Naive B cell (primary cell): ENCODE data around the gene OSBPL6. TPM values are rescaled to one million over a fixed set of nuclear protein-coding genes. Genes with fewer than 3 reads are reported as not detected.
"Not testable (repeated sequence)": the region's sequence is repeated elsewhere in the genome, so short reads cannot be mapped to it uniquely, and the experiment has no call there.

Source experiments
- ATAC-seq, 2 donors: fragments of 150-1000 bp; cut with Tn5 transposase; 2 replicates each; pipeline ENCODE4 v1.10.0; 2021; ENCODE audit warnings: low read depth in 2 of 2, mild to moderate bottlenecking in 2 of 2, moderate library complexity in 2 of 2
- DNase-seq: peaks from one replicate; pipeline ENCODE4 v3.0.0; 2022
- H3K27ac Mint-ChIP-seq, 6 donors: one replicate each; pipeline ENCODE4 v1.8.0; 2020 to 2022; ENCODE audit warnings: mild to moderate bottlenecking in 6 of 6, mixed read lengths in 6 of 6, moderate library complexity in 5 of 6, inconsistent platforms in 2 of 6
- H3K27me3 Mint-ChIP-seq, 3 donors: one replicate each; pipeline ENCODE4 v1.8.0; 2021 to 2022; ENCODE audit warnings: mixed read lengths in 3 of 3, mild to moderate bottlenecking in 1 of 3
- H3K36me3 Mint-ChIP-seq, 2 donors: one replicate each; pipeline ENCODE4 v1.8.0; 2020 to 2022; ENCODE audit warnings: mixed read lengths in 2 of 2, inconsistent platforms in 1 of 2, mild to moderate bottlenecking in 1 of 2
- H3K4me1 Mint-ChIP-seq, 3 donors: one replicate each; pipeline ENCODE4 v1.8.0; 2020 to 2022; ENCODE audit warnings: mixed read lengths in 3 of 3, inconsistent platforms in 1 of 3, mild to moderate bottlenecking in 1 of 3, moderate library complexity in 1 of 3
- H3K4me3 Mint-ChIP-seq, 8 donors: one replicate each; pipeline ENCODE4 v1.8.0; 2020 to 2022; ENCODE audit warnings: mild to moderate bottlenecking in 8 of 8, mixed read lengths in 8 of 8, moderate library complexity in 8 of 8, inconsistent platforms in 2 of 8
- H3K9me3 Mint-ChIP-seq, 7 donors: one replicate each; pipeline ENCODE4 v1.8.0; 2020 to 2022; ENCODE audit warnings: mixed read lengths in 7 of 7, mild to moderate bottlenecking in 5 of 7, inconsistent platforms in 2 of 7, moderate library complexity in 1 of 7
- polyA plus RNA-seq, 6 donors: library from polyadenylated mRNA; unstranded; fragments of 300-500 nt; fragmentation: Illumina TruSeq; gene quantifications; one replicate each; pipeline ENCODE4 v1.2.3, GENCODE V29; 2021; ENCODE audit warnings: low read depth in 6 of 6

Gene OSBPL6
- polyA plus RNA-seq, 6 donors from 2014 or later: not detected

- no peak overlapping the region for H3K4me3 Mint-ChIP-seq
- ATAC-seq: no peak
- no peaks in the 10 kb centered on the region for H3K4me1 Mint-ChIP-seq
- peaks cover 0 to 12% (median 1%) of the 10 kb centered on the region in 3 donors for H3K27me3 Mint-ChIP-seq
- DNase-seq: no peak
- H3K36me3 Mint-ChIP-seq: no peaks in the 10 kb centered on the region
- H3K9me3 Mint-ChIP-seq: no peaks in the 10 kb centered on the region
- no peak overlapping the region for H3K27ac Mint-ChIP-seq
These were observed 140.9 kb downstream of the OSBPL6 start for GRCh38 chr2:178335230-178335629.

GRCh38 chr2:178344121-178344520, 149.8 kb downstream of the OSBPL6 start:
- H3K4me1 Mint-ChIP-seq: no peaks in the 10 kb centered on the region
- ATAC-seq (no peak), DNase-seq (no peak)
- peaks cover 27 to 45% (median 44%) of the 10 kb centered on the region in 3 donors for H3K27me3 Mint-ChIP-seq
- peaks cover 0 to 3% (median 0%) of the 10 kb centered on the region in 7 donors for H3K9me3 Mint-ChIP-seq
- H3K36me3 Mint-ChIP-seq: no peaks in the 10 kb centered on the region
- H3K4me3 Mint-ChIP-seq: no peak overlapping the region
- H3K27ac Mint-ChIP-seq: no peak overlapping the region

GRCh38 chr2:178345951-178346350, 151.6 kb downstream of the OSBPL6 start:
- Mint-ChIP-seq H3K4me1 (no peaks in the 10 kb centered on the region), H3K4me3 (no peak overlapping the region), H3K36me3 (no peaks in the 10 kb centered on the region), H3K27me3 (peaks cover 41 to 58% (median 51%) of the 10 kb centered on the region in 3 donors), H3K9me3 (peaks cover 0 to 3% (median 0%) of the 10 kb centered on the region in 7 donors), H3K27ac (no peak overlapping the region)
- DNase-seq (no peak), ATAC-seq (no peak)

GRCh38 chr2:178350051-178350450, 155.7 kb downstream of the OSBPL6 start:
- no peak overlapping the region for H3K4me3 Mint-ChIP-seq
- H3K36me3 Mint-ChIP-seq: no peaks in the 10 kb centered on the region
- H3K9me3 Mint-ChIP-seq: peaks cover 3 to 20% (median 5%) of the 10 kb centered on the region in 7 donors
- DNase-seq: no peak
- no peak for ATAC-seq
- peaks cover 37 to 52% (median 45%) of the 10 kb centered on the region in 3 donors for H3K27me3 Mint-ChIP-seq
- H3K27ac Mint-ChIP-seq: no peak overlapping the region
- H3K4me1 Mint-ChIP-seq: no peaks in the 10 kb centered on the region

- not testable (repeated sequence) for DNase-seq, H3K4me3 Mint-ChIP-seq, H3K36me3 Mint-ChIP-seq, ATAC-seq, H3K4me1 Mint-ChIP-seq, H3K27ac Mint-ChIP-seq
- peaks cover 8 to 48% (median 24%) of the 10 kb centered on the region in 7 donors for H3K9me3 Mint-ChIP-seq
- peaks cover 3 to 14% (median 5%) of the 10 kb centered on the region in 3 donors for H3K27me3 Mint-ChIP-seq
These were observed 163.4 kb downstream of the OSBPL6 start for GRCh38 chr2:178357704-178358103.

GRCh38 chr2:178359192-178359912, 165.0 kb downstream of the OSBPL6 start:
- Mint-ChIP-seq H3K36me3 (no peaks in the 10 kb centered on the region), H3K9me3 (peaks cover 2 to 35% (median 21%) of the 10 kb centered on the region in 7 donors), H3K4me3 (no peak overlapping the region), H3K27me3 (peaks cover 6 to 12% (median 8%) of the 10 kb centered on the region in 3 donors), H3K27ac (no peak overlapping the region), H3K4me1 (no peaks in the 10 kb centered on the region)
- ATAC-seq (no peak), DNase-seq (no peak)

GRCh38 chr2:178361588-178361987, 167.3 kb downstream of the OSBPL6 start:
- ATAC-seq (no peak), DNase-seq (no peak)
- H3K27me3 Mint-ChIP-seq: peaks cover 12 to 15% (median 14%) of the 10 kb centered on the region in 3 donors
- H3K9me3 Mint-ChIP-seq: peaks cover 0 to 21% (median 18%) of the 10 kb centered on the region in 7 donors
- no peaks in the 10 kb centered on the region for H3K4me1 Mint-ChIP-seq
- H3K4me3 Mint-ChIP-seq: no peak overlapping the region
- H3K27ac Mint-ChIP-seq: no peak overlapping the region
- H3K36me3 Mint-ChIP-seq: no peaks in the 10 kb centered on the region

- no peak overlapping the region for H3K4me3 Mint-ChIP-seq
- H3K4me1 Mint-ChIP-seq: no peaks in the 10 kb centered on the region
- DNase-seq: no peak
- peaks cover 0 to 13% (median 5%) of the 10 kb centered on the region in 7 donors for H3K9me3 Mint-ChIP-seq
- no peak overlapping the region for H3K27ac Mint-ChIP-seq
- no peak for ATAC-seq
- H3K36me3 Mint-ChIP-seq: no peaks in the 10 kb centered on the region
- peaks cover 12 to 15% (median 14%) of the 10 kb centered on the region in 3 donors for H3K27me3 Mint-ChIP-seq
These were observed 168.9 kb downstream of the OSBPL6 start for GRCh38 chr2:178363252-178363651.

GRCh38 chr2:178365116-178365515, 170.8 kb downstream of the OSBPL6 start:
- no peak overlapping the region for H3K4me3 Mint-ChIP-seq
- ATAC-seq: no peak
- H3K9me3 Mint-ChIP-seq: no peaks in the 10 kb centered on the region
- no peak for DNase-seq
- H3K27ac Mint-ChIP-seq: no peak overlapping the region
- H3K4me1 Mint-ChIP-seq: no peaks in the 10 kb centered on the region
- no peaks in the 10 kb centered on the region for H3K36me3 Mint-ChIP-seq
- H3K27me3 Mint-ChIP-seq: peaks cover 12 to 15% (median 14%) of the 10 kb centered on the region in 3 donors

- ATAC-seq: no peak
- no peak overlapping the region for H3K4me3 Mint-ChIP-seq
- H3K36me3 Mint-ChIP-seq: no peaks in the 10 kb centered on the region
- H3K27me3 Mint-ChIP-seq: peaks cover 12 to 15% (median 14%) of the 10 kb centered on the region in 3 donors
- no peaks in the 10 kb centered on the region for H3K4me1 Mint-ChIP-seq
- H3K9me3 Mint-ChIP-seq: no peaks in the 10 kb centered on the region
- no peak for DNase-seq
- H3K27ac Mint-ChIP-seq: no peak overlapping the region
These were observed 172.1 kb downstream of the OSBPL6 start for GRCh38 chr2:178366412-178366811.

- H3K4me3 Mint-ChIP-seq: no peak overlapping the region
- no peak for ATAC-seq
- no peak overlapping the region for H3K27ac Mint-ChIP-seq
- H3K27me3 Mint-ChIP-seq: peaks cover 12 to 15% (median 14%) of the 10 kb centered on the region in 3 donors
- H3K9me3 Mint-ChIP-seq: no peaks in the 10 kb centered on the region
- H3K4me1 Mint-ChIP-seq: no peaks in the 10 kb centered on the region
- no peaks in the 10 kb centered on the region for H3K36me3 Mint-ChIP-seq
- no peak for DNase-seq
These were observed 173.0 kb downstream of the OSBPL6 start for GRCh38 chr2:178367344-178367743.

- Mint-ChIP-seq H3K4me1 (no peaks in the 10 kb centered on the region), H3K4me3 (no peak overlapping the region), H3K27ac (no peak overlapping the region), H3K36me3 (no peaks in the 10 kb centered on the region), H3K9me3 (no peaks in the 10 kb centered on the region), H3K27me3 (peaks cover 20 to 36% (median 35%) of the 10 kb centered on the region in 3 donors)
- DNase-seq (no peak), ATAC-seq (no peak)
These were observed 180.6 kb downstream of the OSBPL6 start for GRCh38 chr2:178374865-178375264.

- Mint-ChIP-seq H3K27ac (no peak overlapping the region), H3K4me3 (no peak overlapping the region), H3K27me3 (peaks cover 25 to 42% (median 42%) of the 10 kb centered on the region in 3 donors), H3K36me3 (no peaks in the 10 kb centered on the region), H3K4me1 (no peaks in the 10 kb centered on the region), H3K9me3 (no peaks in the 10 kb centered on the region)
- ATAC-seq: no peak
- DNase-seq: no peak
These were observed 182.7 kb downstream of the OSBPL6 start for GRCh38 chr2:178377046-178377445.

GRCh38 chr2:178379162-178380004, 185.1 kb downstream of the OSBPL6 start:
- H3K27me3 Mint-ChIP-seq: peaks cover 20 to 45% (median 35%) of the 10 kb centered on the region in 3 donors
- no peak for ATAC-seq

More at GRCh38 chr2:178379162-178380004, 185.1 kb downstream of the OSBPL6 start:
- no peaks in the 10 kb centered on the region for H3K36me3 Mint-ChIP-seq
- DNase-seq: no peak
- H3K4me3 Mint-ChIP-seq: no peak overlapping the region
- H3K9me3 Mint-ChIP-seq: no peaks in the 10 kb centered on the region
- no peaks in the 10 kb centered on the region for H3K4me1 Mint-ChIP-seq
- H3K27ac Mint-ChIP-seq: no peak overlapping the region
